Ectodermal cell (in vitro differentiated cells): Measurements from ENCODE around the gene LRP1B.

Experiments
- H3K27ac ChIP-seq: 2 replicates; pipeline ENCODE4 v1.7.0; 2013; ENCODE audit warnings: mild to moderate bottlenecking, low read depth, low read length; ENCODE audit not compliant: insufficient read depth, poor library complexity, severe bottlenecking
- H3K27me3 ChIP-seq: 2 replicates; pipeline ENCODE4 v1.7.0; 2013; ENCODE audit warnings: mild to moderate bottlenecking, low read length; ENCODE audit not compliant: insufficient read depth, control insufficient read depth, poor library complexity, severe bottlenecking
- H3K36me3 ChIP-seq: one replicate; pipeline ENCODE4 v1.7.0; 2013; ENCODE audit warnings: low read length; ENCODE audit not compliant: control insufficient read depth, insufficient read depth
- H3K4me1 ChIP-seq: one replicate; pipeline ENCODE4 v1.7.0; 2013; ENCODE audit warnings: low read length; ENCODE audit not compliant: control insufficient read depth, insufficient read depth
- H3K4me3 ChIP-seq: 2 replicates; pipeline ENCODE4 v1.7.0; 2013; ENCODE audit warnings: low read depth, low read length, control low read depth; ENCODE audit not compliant: insufficient read depth
- H3K9me3 ChIP-seq: 2 replicates; pipeline ENCODE4 v1.7.0; 2013; ENCODE audit warnings: mild to moderate bottlenecking, low read length, moderate library complexity; ENCODE audit not compliant: control insufficient read depth
- WGBS, 2 experiments: methylation state at CpG; one replicate each; pipeline ENCODE4 v1.1.7; 2013; ENCODE audit warnings: missing lambda C conversion rate in 2 of 2; 5-methylcytosine and 5-hydroxymethylcytosine counted together

Gene LRP1B

DNA sequence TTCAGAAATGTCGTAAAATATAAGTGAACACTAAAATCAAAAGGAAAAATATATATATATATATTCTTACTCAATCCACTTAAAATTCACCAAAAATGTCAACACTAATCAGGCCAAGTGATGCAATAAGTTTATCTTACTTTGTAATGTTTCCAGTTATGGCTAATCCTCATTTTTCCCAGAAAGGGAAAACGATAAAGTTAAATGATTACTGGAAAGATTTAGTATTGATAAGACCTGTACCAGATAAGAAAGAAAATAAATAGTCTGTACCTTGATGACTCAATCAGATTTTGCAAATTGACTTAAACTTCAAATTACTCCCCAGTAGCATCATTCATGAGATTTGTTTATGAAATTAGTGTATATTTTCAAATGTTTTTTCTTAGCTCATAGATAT, 407.0 kb downstream of the LRP1B start:
- 100% methylated on average over 1 of the region's 2 CpGs; no CpG with 5 or more reads in 1 of the 2 experiments for WGBS, 2 experiments
- H3K4me3 ChIP-seq: no peak overlapping the region
- no peak overlapping the region for H3K27ac ChIP-seq
- H3K36me3 ChIP-seq: no peaks in the 10 kb centered on the region
- H3K9me3 ChIP-seq: no peaks in the 10 kb centered on the region
- no peaks in the 10 kb centered on the region for H3K27me3 ChIP-seq
- peaks cover 8% of the 10 kb centered on the region for H3K4me1 ChIP-seq

DNA sequence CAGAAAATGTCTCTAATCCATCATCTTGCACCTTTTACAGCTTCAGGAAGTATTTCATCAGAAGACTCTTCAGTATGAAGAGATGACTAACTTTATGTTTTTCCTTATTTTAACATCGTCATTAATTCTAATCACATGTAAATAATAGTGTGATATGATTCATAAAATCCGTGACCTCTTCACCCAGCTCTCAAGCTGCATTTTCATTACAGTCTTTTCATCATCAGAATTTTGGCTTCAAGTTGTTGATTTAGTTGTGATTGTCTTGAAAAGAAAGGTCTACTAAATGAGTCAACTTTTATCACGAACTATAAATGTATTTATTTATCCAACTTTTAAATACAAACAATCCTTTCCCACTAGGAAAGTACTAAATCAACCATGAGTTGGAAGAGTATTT, 410.3 kb downstream of the LRP1B start:
- no peaks in the 10 kb centered on the region for H3K9me3 ChIP-seq
- H3K4me1 ChIP-seq: no peaks in the 10 kb centered on the region
- no CpG with 5 or more reads among the region's 3 CpGs for WGBS, 2 experiments
- H3K4me3 ChIP-seq: no peak overlapping the region
- H3K27ac ChIP-seq: no peak overlapping the region
- H3K27me3 ChIP-seq: no peaks in the 10 kb centered on the region
- no peaks in the 10 kb centered on the region for H3K36me3 ChIP-seq

DNA sequence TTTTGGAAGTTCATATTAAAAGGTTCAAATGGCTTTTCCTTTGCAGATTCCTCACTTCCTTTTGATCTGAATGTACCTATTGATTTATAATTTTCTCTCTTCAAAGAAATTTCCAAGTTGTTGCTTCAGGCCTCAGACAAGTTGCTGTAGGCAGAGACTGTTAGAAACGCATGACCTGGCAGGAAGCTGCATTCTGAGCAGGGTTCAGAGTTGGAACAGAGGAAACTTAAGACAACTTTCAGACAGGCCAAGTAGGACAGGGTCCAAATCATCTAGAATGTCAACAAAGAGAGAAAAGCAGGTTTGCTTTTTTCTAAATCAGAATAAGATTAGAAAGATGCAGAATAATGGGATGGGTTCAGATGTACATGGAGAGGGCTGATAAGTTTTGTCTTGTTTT, 416.3 kb downstream of the LRP1B start:
- Histone ChIP-seq H3K4me1 (no peaks in the 10 kb centered on the region), H3K27me3 (no peaks in the 10 kb centered on the region), H3K27ac (no peak overlapping the region), H3K36me3 (no peaks in the 10 kb centered on the region), H3K9me3 (no peaks in the 10 kb centered on the region), H3K4me3 (no peak overlapping the region)
- 89 to 100% methylated on average over 1 of the region's 1 CpG for WGBS, 2 experiments

DNA sequence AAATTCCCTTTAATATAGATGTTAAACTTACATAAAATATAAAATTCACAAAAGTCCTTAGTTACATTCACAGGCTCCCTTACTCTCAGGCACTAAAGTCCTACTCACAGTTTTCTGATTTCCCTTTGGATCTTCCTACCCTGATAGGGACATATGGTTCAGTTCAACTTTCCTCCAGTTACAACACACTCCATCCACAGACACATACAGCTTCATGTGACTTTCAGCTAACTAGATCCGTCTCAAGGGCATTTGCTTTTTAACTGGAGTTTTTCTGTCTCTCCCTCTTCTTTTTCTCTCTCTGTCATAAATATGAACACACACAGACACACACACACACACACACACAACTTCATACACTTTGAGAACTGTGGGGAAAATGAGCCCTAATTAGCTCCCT, 419.2 kb downstream of the LRP1B start:
- Histone ChIP-seq H3K36me3 (no peaks in the 10 kb centered on the region), H3K27ac (no peak overlapping the region), H3K27me3 (no peaks in the 10 kb centered on the region), H3K4me1 (no peaks in the 10 kb centered on the region), H3K4me3 (no peak overlapping the region), H3K9me3 (no peaks in the 10 kb centered on the region)
- WGBS, 2 experiments: 82 to 86% methylated on average over 1 of the region's 1 CpG

DNA sequence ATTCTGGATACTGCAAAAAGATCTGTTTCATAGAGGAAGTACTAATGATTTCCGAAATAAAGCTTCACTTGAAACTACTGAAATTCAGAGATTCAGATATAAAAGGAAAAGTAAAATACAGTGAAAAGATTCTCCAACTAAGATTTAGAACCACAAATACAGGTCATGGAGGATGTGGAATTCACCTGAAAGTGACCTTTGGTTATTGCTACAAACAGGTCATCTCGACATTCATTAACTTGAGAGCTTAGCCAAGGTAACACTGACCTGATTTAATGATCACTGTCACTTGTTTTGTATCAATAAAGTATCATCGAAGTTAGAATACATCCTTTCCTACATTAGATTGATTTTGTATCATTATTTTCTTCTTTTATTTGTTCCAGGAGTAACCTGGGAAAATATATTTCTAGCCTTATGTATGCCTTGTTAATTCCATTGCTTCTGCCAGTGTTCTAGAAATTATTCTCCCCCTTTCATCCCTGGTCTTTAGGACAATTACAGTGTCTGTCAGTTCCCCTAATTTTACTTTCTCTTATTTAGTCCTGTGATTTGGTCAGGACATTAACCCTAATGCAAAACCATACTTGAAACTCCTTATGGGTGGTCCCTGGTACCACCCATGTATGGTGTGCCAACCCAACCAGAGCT, 420.1 kb downstream of the LRP1B start:
- Histone ChIP-seq H3K27me3 (no peaks in the 10 kb centered on the region), H3K4me3 (no peak overlapping the region), H3K9me3 (no peaks in the 10 kb centered on the region), H3K36me3 (no peaks in the 10 kb centered on the region), H3K4me1 (no peaks in the 10 kb centered on the region), H3K27ac (no peak overlapping the region)
- 96 to 97% methylated on average over 2 of the region's 3 CpGs for WGBS, 2 experiments

DNA sequence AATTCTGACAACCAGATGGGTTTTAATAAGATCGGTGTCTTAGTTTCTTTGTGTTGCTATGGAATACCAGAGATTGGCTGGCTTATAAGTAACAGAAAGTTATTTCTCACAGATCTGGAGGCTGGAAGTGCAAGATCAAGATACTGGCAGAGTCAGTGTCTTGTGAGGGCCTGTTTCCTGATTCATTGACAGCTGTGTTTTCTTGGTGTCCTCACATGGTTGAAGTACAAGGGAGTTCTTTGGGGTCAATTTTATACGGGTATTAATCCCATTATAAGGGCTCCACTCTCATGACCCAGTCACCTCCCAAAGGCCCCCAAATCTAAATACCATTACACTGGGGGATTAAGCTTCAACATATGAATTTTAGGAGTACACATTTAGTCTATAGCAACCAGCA, 421.1 kb downstream of the LRP1B start:
- no peaks in the 10 kb centered on the region for H3K36me3 ChIP-seq
- WGBS, 2 experiments: 91 to 97% methylated on average over 1 to 2 of the region's 2 CpGs
- no peak overlapping the region for H3K4me3 ChIP-seq

DNA sequence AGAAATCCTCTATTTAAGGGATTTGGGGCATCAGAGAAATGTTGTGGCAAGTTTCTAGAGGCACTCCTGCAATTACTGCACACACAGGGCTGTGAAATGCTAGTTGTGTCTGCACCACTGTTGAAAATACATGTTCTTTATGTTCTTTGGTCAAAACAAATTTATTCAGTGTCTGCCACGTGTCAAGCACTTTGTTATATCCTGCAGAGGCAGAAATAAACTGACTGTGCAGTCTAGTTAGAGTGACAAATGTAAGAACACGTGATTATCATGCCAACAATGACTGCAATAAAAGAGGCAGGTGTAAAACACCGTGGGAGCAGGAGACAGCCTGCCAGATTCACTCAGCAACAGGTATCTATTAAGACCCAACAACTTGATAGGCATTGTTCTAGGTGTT, 423.3 kb downstream of the LRP1B start:
- Histone ChIP-seq H3K4me3 (no peak overlapping the region), H3K9me3 (no peaks in the 10 kb centered on the region), H3K36me3 (no peaks in the 10 kb centered on the region), H3K27me3 (no peaks in the 10 kb centered on the region), H3K4me1 (no peaks in the 10 kb centered on the region), H3K27ac (no peak overlapping the region)
- 92 to 95% methylated on average over 3 of the region's 3 CpGs for WGBS, 2 experiments

More for the DNA sequence above, 421.1 kb downstream of the LRP1B start:
- Histone ChIP-seq H3K27me3 (no peaks in the 10 kb centered on the region), H3K27ac (no peak overlapping the region), H3K9me3 (no peaks in the 10 kb centered on the region), H3K4me1 (no peaks in the 10 kb centered on the region)

DNA sequence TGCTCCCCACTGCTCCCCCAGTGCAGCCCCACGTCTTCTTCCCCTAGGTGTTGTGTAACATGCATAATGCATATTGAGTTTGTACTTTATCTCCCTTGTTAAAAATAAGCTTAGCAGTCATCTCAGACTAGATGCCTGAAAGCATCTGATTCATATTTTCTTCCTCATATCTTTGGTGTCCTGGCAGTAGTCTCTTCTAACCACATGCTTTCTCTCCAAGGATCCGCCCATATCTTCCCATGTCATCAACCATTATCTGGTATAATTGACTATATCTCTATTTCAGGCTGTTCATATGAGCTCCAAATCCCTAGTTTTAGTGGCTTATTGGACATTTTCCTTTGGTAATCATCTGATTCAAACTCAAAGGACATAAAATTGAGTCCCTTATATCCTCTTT, 426.3 kb downstream of the LRP1B start:
- Histone ChIP-seq H3K27me3 (no peaks in the 10 kb centered on the region), H3K36me3 (no peaks in the 10 kb centered on the region), H3K4me1 (no peaks in the 10 kb centered on the region), H3K9me3 (no peaks in the 10 kb centered on the region), H3K27ac (no peak overlapping the region), H3K4me3 (no peak overlapping the region)
- 97 to 100% methylated on average over 1 to 2 of the region's 2 CpGs for WGBS, 2 experiments

DNA sequence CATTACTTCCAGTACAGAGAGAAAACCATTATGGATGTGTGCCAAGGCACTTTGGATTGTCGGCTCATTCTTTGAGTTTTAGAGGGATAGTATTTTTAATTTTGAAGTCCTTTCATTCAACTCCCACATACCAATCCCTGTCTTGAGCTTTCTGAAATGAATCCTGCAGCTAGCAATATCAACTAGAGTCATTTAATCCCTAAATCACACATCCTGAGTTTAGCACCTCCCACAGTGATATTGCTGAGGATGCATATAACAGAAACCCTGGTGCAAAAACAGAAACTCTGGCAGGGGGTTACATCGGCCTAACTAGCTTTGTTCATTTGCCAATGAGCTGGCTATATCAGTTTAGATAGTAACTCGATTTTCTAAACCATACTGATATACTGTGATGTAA, 427.3 kb downstream of the LRP1B start:
- no peak overlapping the region for H3K4me3 ChIP-seq

DNA sequence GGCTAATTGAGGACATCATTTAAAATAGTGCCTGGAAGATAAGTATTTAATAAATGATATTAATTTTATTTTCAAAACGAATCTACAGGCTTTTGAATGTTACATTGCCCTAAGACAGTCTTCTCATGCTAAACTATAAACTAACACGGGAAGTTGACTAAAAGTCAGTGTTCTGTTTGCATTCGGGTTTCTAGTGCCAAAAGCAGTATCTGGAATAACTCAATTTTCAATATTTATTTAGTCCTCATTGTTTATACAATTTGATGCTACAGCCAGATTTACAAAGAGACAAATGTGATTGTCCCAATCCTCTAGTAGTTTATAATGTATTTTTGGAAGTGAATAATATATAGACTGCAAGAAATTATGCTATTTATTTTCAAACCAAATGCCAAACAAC, 429.2 kb downstream of the LRP1B start:
- 93 to 94% methylated on average over 3 of the region's 3 CpGs for WGBS, 2 experiments

More for the DNA sequence above, 427.3 kb downstream of the LRP1B start:
- H3K27me3 ChIP-seq: no peaks in the 10 kb centered on the region
- no peaks in the 10 kb centered on the region for H3K36me3 ChIP-seq
- no peaks in the 10 kb centered on the region for H3K9me3 ChIP-seq
- WGBS, 2 experiments: 80 to 98% methylated on average over 1 to 3 of the region's 3 CpGs
- no peaks in the 10 kb centered on the region for H3K4me1 ChIP-seq
- no peak overlapping the region for H3K27ac ChIP-seq

DNA sequence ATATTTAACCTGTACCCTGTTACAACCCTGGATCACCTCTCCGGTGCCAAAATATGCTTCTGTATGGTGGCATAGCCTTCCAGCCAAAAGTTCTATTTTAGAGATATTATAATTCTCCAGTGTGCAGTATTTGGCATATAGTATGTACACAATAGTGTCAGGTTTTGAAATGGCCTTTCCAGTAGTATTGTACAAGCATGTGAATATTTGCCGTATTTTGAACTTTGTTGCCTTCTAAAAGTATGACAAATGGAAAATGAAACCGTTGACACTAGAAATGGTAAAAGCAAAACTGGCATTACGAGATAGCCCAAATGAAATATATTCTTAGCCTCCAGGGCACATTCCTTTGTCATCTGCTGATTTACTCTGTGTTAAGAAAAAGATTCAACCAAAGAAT, 431.2 kb downstream of the LRP1B start:
- Histone ChIP-seq H3K27me3 (no peaks in the 10 kb centered on the region), H3K4me3 (no peak overlapping the region), H3K36me3 (no peaks in the 10 kb centered on the region), H3K9me3 (no peaks in the 10 kb centered on the region), H3K4me1 (no peaks in the 10 kb centered on the region), H3K27ac (no peak overlapping the region)
- WGBS, 2 experiments: 95 to 97% methylated on average over 4 of the region's 4 CpGs

More for the DNA sequence above, 429.2 kb downstream of the LRP1B start:
- no peaks in the 10 kb centered on the region for H3K36me3 ChIP-seq
- H3K9me3 ChIP-seq: no peaks in the 10 kb centered on the region
- H3K4me3 ChIP-seq: no peak overlapping the region
- H3K27me3 ChIP-seq: no peaks in the 10 kb centered on the region
- no peaks in the 10 kb centered on the region for H3K4me1 ChIP-seq
- no peak overlapping the region for H3K27ac ChIP-seq
